ENCODE measurements around the gene TMEFF2.

DNA sequence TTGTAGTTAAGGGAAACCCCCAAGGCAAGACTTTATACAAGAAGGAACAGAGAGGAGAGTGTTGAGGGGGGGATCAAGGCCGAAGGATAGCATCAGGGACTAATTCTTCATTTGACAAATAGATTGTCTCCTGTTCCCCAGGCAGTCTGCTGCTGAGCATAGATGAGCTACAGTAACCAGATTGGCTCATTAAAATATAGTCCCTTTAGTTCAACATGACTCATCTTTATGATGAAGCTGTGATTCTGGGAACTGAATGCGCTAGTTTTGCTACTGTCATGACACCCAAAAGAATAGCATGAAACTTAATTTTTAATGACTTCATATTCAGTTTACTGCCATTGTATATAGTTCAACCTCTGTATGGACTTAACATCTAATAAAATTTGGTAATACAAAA, 35.5 kb downstream of the TMEFF2 start:
- TF ChIP-seq, protein P1, sequence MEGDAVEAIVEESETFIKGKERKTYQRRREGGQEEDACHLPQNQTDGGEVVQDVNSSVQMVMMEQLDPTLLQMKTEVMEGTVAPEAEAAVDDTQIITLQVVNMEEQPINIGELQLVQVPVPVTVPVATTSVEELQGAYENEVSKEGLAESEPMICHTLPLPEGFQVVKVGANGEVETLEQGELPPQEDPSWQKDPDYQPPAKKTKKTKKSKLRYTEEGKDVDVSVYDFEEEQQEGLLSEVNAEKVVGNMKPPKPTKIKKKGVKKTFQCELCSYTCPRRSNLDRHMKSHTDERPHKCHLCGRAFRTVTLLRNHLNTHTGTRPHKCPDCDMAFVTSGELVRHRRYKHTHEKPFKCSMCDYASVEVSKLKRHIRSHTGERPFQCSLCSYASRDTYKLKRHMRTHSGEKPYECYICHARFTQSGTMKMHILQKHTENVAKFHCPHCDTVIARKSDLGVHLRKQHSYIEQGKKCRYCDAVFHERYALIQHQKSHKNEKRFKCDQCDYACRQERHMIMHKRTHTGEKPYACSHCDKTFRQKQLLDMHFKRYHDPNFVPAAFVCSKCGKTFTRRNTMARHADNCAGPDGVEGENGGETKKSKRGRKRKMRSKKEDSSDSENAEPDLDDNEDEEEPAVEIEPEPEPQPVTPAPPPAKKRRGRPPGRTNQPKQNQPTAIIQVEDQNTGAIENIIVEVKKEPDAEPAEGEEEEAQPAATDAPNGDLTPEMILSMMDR (IDR thresholded peaks at IDR 0.05), result no peak
- no peak for TF ChIP-seq POLR2AphosphoS5 (IDR thresholded peaks at IDR 0.05)
- TF ChIP-seq POLR2A (IDR thresholded peaks at IDR 0.05), result no peak
- no peak for TF ChIP-seq EP300 (IDR thresholded peaks at IDR 0.05; ENCODE audit: low read depth)
